Measurements from ENCODE around the gene ENPP3.
"Not testable (repeated sequence)": the region's sequence is repeated elsewhere in the genome, so short reads cannot be mapped to it uniquely, and the experiment has no call there.

Gene ENPP3

DNA sequence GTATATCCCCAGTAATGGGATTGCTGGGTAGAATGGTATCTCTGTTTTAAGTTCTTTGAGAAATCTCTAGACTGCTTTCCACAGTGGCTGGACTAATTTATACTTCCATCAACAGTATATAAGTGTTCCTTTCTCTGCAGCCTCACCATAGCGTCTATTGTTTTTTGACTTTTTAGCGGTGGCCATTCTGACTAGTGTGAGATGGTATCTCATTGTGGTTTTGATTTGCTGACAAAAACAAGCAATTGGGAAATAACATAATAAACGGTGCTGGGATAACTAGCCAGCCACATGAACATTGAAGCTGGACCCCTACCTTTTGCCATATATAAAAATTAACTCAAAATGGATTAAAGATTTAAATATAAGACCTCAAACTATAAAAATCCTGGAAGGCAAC lies 49.9 kb downstream of the ENPP3 start:
- DNase-seq, result no peak

DNA sequence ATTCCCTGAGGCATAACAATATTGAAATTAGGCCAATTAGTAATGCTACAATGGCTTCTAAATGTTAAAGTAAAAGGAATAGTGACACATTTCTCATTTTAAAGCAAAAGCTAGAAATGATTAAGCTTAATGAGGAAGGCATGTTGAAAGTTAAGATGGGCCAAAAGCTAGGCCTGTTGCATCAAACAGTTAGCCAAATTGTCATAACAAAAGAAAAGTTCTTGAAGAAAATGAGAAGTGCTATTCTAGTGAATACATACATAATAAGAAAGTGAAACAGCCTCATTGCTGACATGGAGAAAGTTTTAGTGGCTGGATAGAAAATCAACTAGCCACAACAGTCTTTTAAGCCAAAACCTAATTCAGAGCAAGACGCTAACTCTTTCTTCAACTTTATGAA lies 51.2 kb downstream of the ENPP3 start:
- no peak for DNase-seq

DNA sequence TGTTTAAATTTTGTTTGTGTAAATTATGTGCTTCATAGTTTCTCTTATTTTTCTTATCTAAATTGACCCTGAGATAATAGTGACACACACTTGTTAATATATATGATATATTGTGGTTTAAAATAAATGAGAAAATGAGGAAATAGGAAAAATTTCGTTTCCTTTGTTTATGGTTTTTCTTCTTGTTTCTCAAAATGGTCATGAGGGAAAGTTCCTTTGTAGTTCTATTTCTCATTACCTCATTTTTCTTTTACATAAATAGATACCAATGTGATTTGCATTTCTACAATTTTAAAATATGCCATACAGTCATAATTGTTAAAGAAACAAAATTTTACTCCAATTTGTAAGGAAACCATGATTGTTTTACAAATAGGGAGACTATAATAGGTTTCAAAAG lies 54.9 kb downstream of the ENPP3 start:
- no peak for DNase-seq

- no peak for DNase-seq
These were observed 55.5 kb downstream of the ENPP3 start for GRCh38 chr6:131692589-131692988.

DNA sequence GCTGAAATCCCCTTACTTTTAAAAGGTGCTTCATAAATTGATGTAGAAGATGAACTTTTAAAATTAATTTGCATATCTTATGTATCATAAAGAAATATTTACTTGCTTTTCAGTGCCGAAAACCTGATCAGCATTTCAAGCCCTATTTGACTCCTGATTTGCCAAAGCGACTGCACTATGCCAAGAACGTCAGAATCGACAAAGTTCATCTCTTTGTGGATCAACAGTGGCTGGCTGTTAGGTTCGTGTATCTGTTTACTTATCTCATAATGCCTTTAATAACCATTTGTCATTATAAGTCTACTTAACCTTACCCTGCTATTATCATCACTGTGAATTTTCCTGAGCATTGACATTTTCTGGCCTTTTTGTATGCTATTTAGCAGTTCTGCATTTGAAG lies 56.3 kb downstream of the ENPP3 start:
- DNase-seq, result no peak

- DNase-seq, result peak; percentile 56
These were observed 57.8 kb downstream of the ENPP3 start for GRCh38 chr6:131694832-131695426.

DNA sequence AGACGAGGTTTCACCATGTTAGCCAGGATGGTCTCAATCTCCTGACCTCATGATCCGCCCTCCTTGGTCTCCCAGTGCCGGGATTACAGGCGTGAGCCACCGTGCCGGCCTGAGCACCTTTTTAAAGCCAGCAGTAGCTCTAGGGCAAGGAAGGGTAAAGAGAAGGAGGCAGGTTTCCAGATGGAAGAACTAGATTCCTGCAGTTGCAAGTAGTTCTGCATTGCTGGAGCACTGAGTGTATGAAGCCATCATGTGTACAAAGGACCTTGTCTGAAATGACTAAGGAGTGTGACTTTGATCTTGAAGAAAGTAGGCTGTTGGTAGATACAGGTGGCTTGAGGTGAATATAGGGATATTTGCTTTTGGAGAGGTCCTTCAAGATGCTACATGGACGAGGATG lies 59.9 kb downstream of the ENPP3 start:
- DNase-seq, result no peak

- not testable (repeated sequence) for DNase-seq
These were observed 63.7 kb downstream of the ENPP3 start for GRCh38 chr6:131700851-131701250.

DNA sequence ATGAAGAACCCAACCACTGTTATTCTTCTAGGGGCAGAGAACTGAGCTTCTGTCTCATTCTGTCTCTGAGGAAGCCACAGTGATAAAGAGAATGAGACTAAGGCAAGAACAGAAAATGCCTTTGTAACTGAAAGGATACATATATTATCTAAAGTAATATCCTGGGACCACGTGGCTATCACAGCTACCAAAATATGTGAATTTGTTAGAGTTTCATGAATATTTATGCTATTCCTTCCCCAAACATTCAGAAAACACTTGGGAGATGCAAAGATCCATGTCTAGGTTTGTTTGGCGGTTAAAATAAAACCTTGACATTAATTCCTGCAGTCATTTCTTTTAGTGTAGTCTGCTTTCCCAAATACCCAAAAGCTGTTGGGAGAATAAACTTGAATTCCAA lies 66.8 kb downstream of the ENPP3 start:
- DNase-seq, result not testable (repeated sequence)

DNA sequence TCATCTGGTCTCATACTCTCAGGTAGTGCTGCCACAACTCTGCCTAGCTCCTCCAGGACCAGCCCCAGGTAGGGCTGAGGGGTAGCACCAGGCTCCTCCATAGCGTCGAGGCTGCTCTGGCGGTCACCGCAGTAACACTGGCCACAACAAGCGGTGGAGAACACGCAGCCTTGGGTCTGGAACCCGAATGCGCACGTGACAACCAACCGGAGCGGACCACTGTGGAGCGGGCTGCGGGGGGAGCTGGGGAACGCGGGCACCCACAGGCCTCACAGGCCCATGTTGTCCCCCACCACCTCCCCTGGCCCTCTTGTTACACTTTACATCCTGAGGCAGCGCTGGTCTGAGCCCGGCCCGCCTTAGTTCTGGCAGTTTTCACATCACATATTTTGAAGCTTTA lies 73.8 kb downstream of the ENPP3 start, which contains the start of gene CTAGE9:
Gene CTAGE9, minus strand, starts transcription at position 101 of the 400 bp plus-strand sequence. Its CDS starts 0 bp downstream, at position 101.
- not testable (repeated sequence) for DNase-seq

GRCh38 chr6:131715567-131715966 lies 78.5 kb downstream of the ENPP3 start:
- not testable (repeated sequence) for DNase-seq

DNA sequence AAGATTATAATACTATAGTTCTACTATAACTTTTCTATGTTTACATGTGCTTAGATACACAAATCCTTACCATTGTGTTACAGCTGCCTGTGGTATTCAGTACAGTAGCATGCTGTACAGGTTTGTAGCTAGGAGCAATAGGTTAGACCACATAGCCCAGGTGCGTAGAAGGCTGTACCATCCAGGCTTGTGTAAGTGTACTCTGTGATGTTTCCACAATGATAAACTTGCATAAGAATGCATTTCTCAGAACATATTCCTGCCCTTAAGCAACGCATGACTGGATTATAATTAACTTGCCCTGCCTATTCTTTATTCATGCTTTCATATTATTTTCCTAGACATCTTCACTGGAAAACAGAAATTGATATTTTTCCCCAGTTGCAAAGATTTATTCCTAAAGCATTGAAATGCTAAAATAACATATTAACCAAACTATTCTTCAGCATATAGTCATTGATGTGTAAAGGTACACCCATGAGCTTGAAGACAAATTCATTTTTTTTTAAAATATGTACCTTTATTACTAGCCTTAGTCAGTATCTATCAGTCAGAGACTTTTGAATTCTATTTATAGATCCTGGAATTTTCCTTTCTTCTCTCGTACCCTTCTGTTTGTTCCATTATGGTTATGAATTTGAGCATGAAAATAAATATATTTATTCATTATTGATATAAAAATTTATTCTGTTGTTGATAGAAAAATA lies 80.9 kb downstream of the ENPP3 start:
- no peak for DNase-seq

GRCh38 chr6:131721161-131721560 lies 84.1 kb downstream of the ENPP3 start:
- no peak for DNase-seq

DNA sequence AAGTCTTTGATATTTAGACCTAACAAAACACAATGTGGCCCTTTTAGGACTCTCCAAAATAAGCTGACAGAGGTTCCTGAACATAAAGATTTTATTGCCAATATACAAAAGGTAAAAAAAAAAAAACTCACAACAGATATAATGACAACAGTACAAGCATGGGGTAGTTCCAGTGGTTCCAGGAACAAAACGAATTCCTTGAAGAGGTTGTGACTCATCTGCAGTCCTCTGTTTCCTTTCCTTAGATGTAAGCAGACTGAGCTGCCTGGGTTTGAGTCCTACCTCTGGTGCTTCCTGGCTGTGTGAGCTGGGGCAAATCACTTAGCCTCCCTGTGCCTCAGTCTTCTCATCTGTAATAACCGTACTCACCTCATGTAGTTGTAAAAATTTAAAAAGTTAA lies 87.0 kb downstream of the ENPP3 start:
- no peak for DNase-seq

GRCh38 chr6:131727467-131727866 lies 90.4 kb downstream of the ENPP3 start:
- DNase-seq, result no peak

GRCh38 chr6:131727868-131728267 lies 90.8 kb downstream of the ENPP3 start:
- DNase-seq, result no peak

GRCh38 chr6:131728296-131728939 lies 91.3 kb downstream of the ENPP3 start:
- DNase-seq, result no peak

- DNase-seq, result no peak
These were observed 92.4 kb downstream of the ENPP3 start for GRCh38 chr6:131729550-131729949.

DNA sequence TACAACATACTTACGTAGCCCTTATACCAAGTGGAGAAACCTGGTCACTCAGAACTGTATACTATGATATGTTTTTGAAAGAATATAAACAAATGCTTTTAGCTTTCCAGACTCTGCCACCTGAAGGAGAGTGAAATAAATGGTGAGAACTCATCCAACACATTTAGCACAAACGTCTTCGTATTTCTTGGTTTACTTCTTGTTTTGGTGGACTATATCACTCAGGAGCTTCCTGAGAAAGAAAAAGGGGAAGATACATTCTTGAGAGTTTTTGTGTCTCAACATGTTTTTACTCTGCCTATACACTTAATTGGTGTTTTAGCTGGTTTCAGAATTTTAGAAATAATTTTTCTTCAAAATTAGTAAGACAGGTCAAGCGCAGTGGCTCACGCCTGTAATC lies 93.2 kb downstream of the ENPP3 start:
- DNase-seq, result no peak

DNA sequence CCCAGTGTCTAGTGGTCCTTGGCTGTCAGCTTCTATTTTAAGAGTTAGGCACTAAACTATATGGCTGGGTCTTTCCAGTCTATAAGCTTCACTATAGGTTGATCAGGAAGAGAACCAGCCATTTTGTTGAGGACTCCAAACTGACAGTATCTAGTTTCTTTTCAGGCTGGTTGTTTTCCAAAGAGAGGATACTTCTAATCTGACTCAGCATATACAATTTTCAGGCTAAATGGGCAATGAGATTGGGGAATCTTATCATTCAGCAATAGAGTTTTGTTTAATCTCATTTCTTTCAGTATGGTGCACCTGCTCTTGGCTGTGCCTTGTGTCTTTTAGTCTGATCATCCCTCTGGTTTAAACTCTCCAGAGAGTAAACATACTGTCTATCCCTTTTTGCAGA lies 94.1 kb downstream of the ENPP3 start:
- DNase-seq, result no peak

- DNase-seq, result no peak
These were observed 96.4 kb downstream of the ENPP3 start for GRCh38 chr6:131733376-131734016.

- peak; percentile 40 for DNase-seq
These were observed 99.0 kb downstream of the ENPP3 start for GRCh38 chr6:131736003-131736596.

- no peak for DNase-seq
These were observed 99.7 kb downstream of the ENPP3 start for GRCh38 chr6:131736811-131737210.
